Measurements from ENCODE around the gene LRRC46. TPM values are rescaled to one million over a fixed set of nuclear protein-coding genes. Genes with fewer than 3 reads are reported as not detected.

LRRC46 gene
- total RNA-seq, 1 donor from 2014 or later: 1.4 TPM

- Mint-ChIP-seq H3K4me1 (peaks cover 33% of the 10 kb centered on the region), H3K4me3 (no peak overlapping the region), H3K27ac (ENCODE audit: unreplicated experiment) (no peak overlapping the region), H3K9me3 (no peaks in the 10 kb centered on the region), H3K36me3 (ENCODE audit: low read depth) (no peaks in the 10 kb centered on the region), H3K27me3 (ENCODE audit: low read depth) (peaks cover 5% of the 10 kb centered on the region)
- no peak for DNase-seq (ENCODE audit: low read depth, low spot score)
- TF ChIP-seq CTCF (conservative IDR thresholded peaks at IDR 0.05): no peak
Observed at GRCh38 chr17:47836601-47837000, 5.1 kb downstream of the LRRC46 start.

GRCh38 chr17:47837401-47838039 lies 6.0 kb downstream of the LRRC46 start:
- H3K4me3 Mint-ChIP-seq: peak overlapping the region; percentile 55

GRCh38 chr17:47838636-47839035 lies 7.2 kb downstream of the LRRC46 start:
- H3K27me3 Mint-ChIP-seq (ENCODE audit: low read depth): peaks cover 8% of the 10 kb centered on the region
- H3K27ac Mint-ChIP-seq (ENCODE audit: unreplicated experiment): no peak overlapping the region
- H3K36me3 Mint-ChIP-seq (ENCODE audit: low read depth): no peaks in the 10 kb centered on the region
- TF ChIP-seq CTCF (conservative IDR thresholded peaks at IDR 0.05): no peak
- peak overlapping the region; percentile 48 for H3K4me3 Mint-ChIP-seq
- H3K9me3 Mint-ChIP-seq: no peaks in the 10 kb centered on the region
- H3K4me1 Mint-ChIP-seq: peaks cover 26% of the 10 kb centered on the region
- DNase-seq (ENCODE audit: low read depth, low spot score): no peak

More at GRCh38 chr17:47837401-47838039, 6.0 kb downstream of the LRRC46 start:
- no peaks in the 10 kb centered on the region for H3K9me3 Mint-ChIP-seq
- TF ChIP-seq CTCF (conservative IDR thresholded peaks at IDR 0.05): no peak
- no peaks in the 10 kb centered on the region for H3K36me3 Mint-ChIP-seq (ENCODE audit: low read depth)
- no peak for DNase-seq (ENCODE audit: low read depth, low spot score)
- peaks cover 3% of the 10 kb centered on the region for H3K27me3 Mint-ChIP-seq (ENCODE audit: low read depth)
- peaks cover 25% of the 10 kb centered on the region for H3K4me1 Mint-ChIP-seq
- H3K27ac Mint-ChIP-seq (ENCODE audit: unreplicated experiment): peak overlapping the region; percentile 57

- TF ChIP-seq CTCF (conservative IDR thresholded peaks at IDR 0.05): no peak
- no peaks in the 10 kb centered on the region for H3K36me3 Mint-ChIP-seq (ENCODE audit: low read depth)
- H3K9me3 Mint-ChIP-seq: no peaks in the 10 kb centered on the region
- peaks cover 12% of the 10 kb centered on the region for H3K27me3 Mint-ChIP-seq (ENCODE audit: low read depth)
- H3K27ac Mint-ChIP-seq (ENCODE audit: unreplicated experiment): no peak overlapping the region
- peak overlapping the region; percentile 48 for H3K4me3 Mint-ChIP-seq
- no peak for DNase-seq (ENCODE audit: low read depth, low spot score)
- peaks cover 26% of the 10 kb centered on the region for H3K4me1 Mint-ChIP-seq
Observed at GRCh38 chr17:47839071-47839470, 7.6 kb downstream of the LRRC46 start.

- Mint-ChIP-seq H3K27me3 (ENCODE audit: low read depth) (peaks cover 23% of the 10 kb centered on the region), H3K4me1 (peaks cover 26% of the 10 kb centered on the region), H3K27ac (ENCODE audit: unreplicated experiment) (peak overlapping the region; percentile 84), H3K4me3 (peak overlapping the region; percentile 96), H3K9me3 (no peaks in the 10 kb centered on the region), H3K36me3 (ENCODE audit: low read depth) (no peaks in the 10 kb centered on the region)
- no peak for TF ChIP-seq CTCF (conservative IDR thresholded peaks at IDR 0.05)
- DNase-seq (ENCODE audit: low read depth, low spot score): no peak
Observed at GRCh38 chr17:47840001-47840741, 8.7 kb downstream of the LRRC46 start.

All from neural crest cell (in vitro differentiated cells).